ENCODE data around the gene NKX6-1.

The NKX6-1 gene

GRCh38 chr4:84498203-84498934, 723 bp downstream of the NKX6-1 start:
- peak; percentile 8 for DNase-seq (ENCODE audit: low spot score)

- DNase-seq (ENCODE audit: low spot score): no peak
These were observed 1.4 kb downstream of the NKX6-1 start for GRCh38 chr4:84497504-84498202.

- DNase-seq (ENCODE audit: low spot score): no peak
These were observed 2.2 kb downstream of the NKX6-1 start for GRCh38 chr4:84496706-84497503.

- DNase-seq (ENCODE audit: low spot score): no peak
These were observed 2.8 kb downstream of the NKX6-1 start for GRCh38 chr4:84496331-84496705.

GRCh38 chr4:84495794-84496261, 3.3 kb downstream of the NKX6-1 start:
- no peak for DNase-seq (ENCODE audit: low spot score)

GRCh38 chr4:84495118-84495793, 3.8 kb downstream of the NKX6-1 start:
- no peak for DNase-seq (ENCODE audit: low spot score)

GRCh38 chr4:84494531-84494930, 4.6 kb downstream of the NKX6-1 start:
- DNase-seq (ENCODE audit: low spot score): no peak

- DNase-seq (ENCODE audit: low spot score): no peak
These were observed 5.0 kb downstream of the NKX6-1 start for GRCh38 chr4:84494076-84494475.

- no peak for DNase-seq (ENCODE audit: low spot score)
These were observed 5.8 kb downstream of the NKX6-1 start for GRCh38 chr4:84493092-84493850.

GRCh38 chr4:84492737-84493091, 6.4 kb downstream of the NKX6-1 start:
- DNase-seq (ENCODE audit: low spot score): no peak

- no peak for DNase-seq (ENCODE audit: low spot score)
These were observed 6.8 kb downstream of the NKX6-1 start for GRCh38 chr4:84492290-84492689.

- no peak for DNase-seq (ENCODE audit: low spot score)
These were observed 7.6 kb downstream of the NKX6-1 start for GRCh38 chr4:84491481-84491880.

GRCh38 chr4:84490663-84491062, 8.4 kb downstream of the NKX6-1 start:
- no peak for DNase-seq (ENCODE audit: low spot score)

GRCh38 chr4:84484236-84484635, 14.9 kb downstream of the NKX6-1 start:
- no peak for DNase-seq (ENCODE audit: low spot score)

- no peak for DNase-seq (ENCODE audit: low spot score)
These were observed 15.4 kb downstream of the NKX6-1 start for GRCh38 chr4:84483688-84484087.

- DNase-seq (ENCODE audit: low spot score): no peak
These were observed 16.2 kb downstream of the NKX6-1 start for GRCh38 chr4:84482564-84483563.

GRCh38 chr4:84481860-84482245, 17.2 kb downstream of the NKX6-1 start:
- DNase-seq (ENCODE audit: low spot score): no peak

GRCh38 chr4:84481077-84481859, 17.8 kb downstream of the NKX6-1 start:
- no peak for DNase-seq (ENCODE audit: low spot score)

GRCh38 chr4:84480082-84480481, 19.0 kb downstream of the NKX6-1 start:
- DNase-seq (ENCODE audit: low spot score): no peak
